T-helper 1 cell treated with Interleukin-12 subunit alpha and Interleukin-12 subunit beta and Interleukin-4 antibody, amounts not matched to agents 30 ng/mL and 1 ng/mL, for 36 hours (primary cell): Measurements from ENCODE around the gene ARHGEF10L. TPM values are rescaled to one million over a fixed set of nuclear protein-coding genes. Genes with fewer than 3 reads are reported as not detected.

Experiments
- intact Hi-C: fragments of 100-400 bp; cut with micrococcal nuclease; formaldehyde crosslinking; loops from one replicate; pipeline ENCODE4 v1.15.1; 2024
- total RNA-seq: library from RNA; stranded (reverse); gene quantifications from 2 replicates; pipeline ENCODE4 v1.2.3, GENCODE V29; 2022

The ARHGEF10L gene
- total RNA-seq, 1 donor from 2014 or later: not detected

DNA sequence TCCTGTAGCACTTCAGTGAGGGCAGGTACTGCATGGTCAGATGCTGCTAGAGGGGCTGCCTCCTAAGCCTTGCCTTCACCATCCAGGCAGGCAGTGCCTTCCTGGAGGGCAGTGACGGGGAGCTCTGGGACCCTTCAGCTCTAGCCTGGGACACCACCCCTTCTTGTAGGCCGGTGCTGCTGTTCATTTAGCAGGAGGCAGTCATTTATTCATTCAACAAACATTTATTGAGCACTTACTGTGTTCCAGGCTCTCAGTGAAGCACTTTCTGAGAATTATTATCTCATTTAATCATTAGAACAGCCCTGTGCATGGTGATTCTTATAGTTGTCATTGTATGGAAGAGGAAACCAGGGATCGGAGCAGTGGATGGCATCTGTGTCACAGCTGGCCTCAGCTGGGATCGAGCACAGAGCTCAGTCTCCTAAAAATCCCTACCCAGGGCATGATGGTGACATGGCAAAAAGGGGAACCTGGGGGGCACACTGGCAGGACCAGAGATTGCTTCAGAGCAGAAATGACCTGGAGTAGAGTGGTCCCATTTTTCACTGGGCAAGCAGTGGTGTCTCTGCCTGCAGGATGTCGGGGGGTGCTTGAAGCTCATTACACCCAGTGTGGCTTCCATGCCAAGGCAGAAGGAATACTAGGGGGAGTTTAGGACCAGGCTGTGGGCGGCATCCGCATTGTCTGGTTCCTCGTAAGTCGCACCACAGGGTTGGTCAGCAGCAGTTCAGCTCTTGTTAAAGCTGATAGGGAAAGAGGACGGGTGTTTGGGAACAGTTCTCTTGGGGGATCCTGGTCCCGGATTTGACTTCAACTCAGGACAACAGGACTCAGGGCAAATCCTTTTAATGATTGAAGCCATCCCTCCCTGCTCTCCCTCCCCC is 28.8 kb downstream of the ARHGEF10L start:
- intact Hi-C loops: no loop called here

DNA sequence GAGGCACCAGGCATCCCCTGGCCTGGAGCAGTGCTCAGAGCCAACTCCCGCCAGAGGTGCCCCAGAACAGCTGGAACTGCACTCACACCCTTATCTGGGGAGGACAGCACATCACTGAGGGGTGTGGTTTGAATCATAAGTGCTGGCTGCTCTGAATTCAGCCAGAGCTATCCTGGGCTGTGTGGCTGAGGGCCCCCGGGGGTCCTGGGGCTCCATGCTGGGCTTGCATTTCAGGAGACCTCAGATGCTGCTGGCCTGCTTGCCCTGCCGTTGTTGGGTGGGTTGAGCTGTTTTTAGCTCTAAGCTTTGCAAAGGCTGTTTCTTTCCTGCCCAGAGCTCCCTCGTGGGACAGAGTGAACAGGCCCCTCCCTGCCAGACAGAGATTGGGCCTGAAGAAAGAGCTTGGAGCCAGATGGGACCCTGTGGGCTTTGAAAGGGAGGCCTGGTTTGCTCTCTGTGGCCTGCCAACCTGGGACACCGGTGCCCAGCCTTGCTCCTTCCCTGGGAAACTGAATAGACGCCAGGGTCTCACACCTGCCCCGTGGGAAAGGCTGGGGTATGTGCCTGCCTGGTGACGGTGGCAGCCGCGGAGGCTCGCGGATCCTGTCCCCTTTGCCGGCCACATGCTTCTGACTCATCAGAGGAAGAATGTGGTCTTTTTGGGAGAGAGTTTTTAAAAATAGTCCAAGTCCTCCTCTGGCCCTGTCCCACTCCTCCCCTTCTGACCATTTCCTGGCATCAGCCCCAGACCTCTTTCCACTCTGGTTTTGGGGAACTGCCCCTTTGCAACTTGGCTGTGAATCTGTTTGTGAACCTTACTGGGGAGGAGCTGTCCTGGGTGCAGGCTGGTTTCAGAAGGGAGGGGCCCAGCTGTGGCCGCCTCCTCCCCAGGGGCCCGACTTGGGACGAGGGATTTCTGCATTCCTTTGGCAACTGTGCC is 30.0 kb downstream of the ARHGEF10L start:
- intact Hi-C loops: no loop called here

DNA sequence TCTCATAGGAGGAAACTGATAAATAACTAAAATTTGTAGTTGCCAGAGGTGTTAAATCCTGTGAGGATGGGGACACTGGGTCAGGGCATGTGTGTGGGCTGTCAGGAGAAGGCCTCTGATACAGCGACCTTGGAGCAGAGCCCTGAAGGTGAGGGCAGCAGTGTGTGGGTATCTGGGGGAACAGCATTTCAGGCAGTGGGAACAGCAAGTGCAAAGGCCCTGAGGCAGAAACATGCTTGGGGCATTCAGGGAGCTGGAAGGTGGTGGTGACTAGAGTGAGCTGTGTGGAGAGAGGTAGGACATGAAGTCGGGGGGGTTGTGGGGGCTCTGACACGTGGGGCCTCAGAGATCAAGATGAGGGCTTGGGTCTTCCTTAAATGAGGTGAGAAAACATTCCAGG is 30.7 kb downstream of the ARHGEF10L start:
- intact Hi-C loops: no loop called here

DNA sequence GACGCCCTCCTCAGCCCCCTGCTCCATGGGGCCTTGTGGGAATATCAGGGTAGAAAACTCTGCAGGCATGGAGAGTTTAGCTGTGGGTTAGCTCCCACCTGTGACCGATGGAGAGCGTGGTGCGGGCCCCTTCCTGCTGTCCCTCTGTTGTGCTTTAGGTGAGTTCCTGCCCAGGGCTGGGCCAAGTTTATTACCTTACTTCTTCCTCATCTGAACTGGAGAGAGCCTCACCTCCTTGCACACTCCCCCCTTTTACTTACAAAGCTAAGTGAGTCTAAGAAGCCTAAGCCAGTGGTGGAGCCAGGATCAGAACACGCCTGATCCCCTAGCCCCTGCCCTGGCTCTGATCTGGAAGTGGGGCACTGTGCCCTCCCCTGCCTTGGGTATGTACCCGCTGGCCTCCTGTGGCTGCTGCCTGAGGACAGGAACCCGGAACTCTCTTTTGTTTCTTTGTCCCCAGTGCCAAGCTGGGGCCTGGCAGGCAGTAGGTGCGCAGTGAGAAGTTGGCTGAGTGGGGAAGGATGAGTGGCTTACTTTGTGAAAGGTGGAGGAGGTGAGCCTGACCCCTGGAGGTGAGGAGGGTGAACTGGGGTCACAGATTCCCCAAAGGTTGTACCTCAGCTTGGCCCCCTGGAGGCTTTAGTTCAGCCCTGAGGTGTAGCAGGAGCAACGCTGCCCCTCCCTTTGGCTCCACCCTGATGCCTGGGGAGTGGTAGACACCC is 32.9 kb downstream of the ARHGEF10L start:
- intact Hi-C loops: no loop called here

DNA sequence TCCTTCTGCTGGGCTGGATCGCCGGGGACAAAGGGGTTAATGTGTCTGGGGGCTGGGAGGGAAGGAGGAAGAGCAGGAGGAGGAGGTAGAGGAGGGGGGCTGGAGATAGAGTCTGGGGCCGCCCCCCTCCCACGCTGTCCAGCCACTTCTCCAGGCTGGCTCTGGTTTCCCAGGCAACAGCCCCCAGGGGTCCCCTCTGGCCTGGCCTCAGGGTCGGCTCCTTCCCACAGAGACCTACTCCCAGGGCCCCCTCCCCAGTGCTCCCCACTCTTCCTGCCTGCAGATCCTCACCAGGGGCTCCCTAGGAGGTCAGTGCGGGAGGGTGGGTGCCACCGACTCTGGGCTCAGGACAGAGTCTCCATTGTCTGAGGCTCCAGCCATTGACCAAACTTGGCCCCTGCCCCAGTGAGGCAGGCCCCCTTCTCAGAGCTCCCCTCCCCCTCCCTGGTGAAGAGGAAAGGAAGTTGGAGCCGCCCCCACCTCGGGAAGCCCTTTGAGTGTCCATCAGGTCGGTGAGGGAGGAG is 34.1 kb downstream of the ARHGEF10L start:
- intact Hi-C loops: no loop called here

DNA sequence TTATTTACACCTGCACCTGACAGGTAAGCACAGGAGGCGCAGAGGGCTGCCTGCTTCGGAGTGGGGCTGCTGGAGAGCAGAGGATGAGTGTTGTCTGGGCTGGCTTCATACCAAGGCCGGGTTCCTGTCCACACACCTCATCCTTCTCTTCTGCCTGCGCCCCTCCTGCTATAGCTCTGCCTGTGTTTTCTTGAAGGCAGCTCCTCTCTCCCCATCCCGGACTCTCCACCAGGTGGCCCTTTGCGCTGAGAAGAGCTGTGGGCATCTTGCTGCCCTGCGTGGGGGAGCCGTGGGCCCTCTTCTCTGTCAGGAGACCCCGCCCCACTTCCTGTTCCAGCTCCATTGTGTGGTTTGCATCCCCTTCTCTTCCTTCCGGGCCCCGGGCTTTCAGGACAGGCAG is 35.0 kb downstream of the ARHGEF10L start:
- intact Hi-C loops: no loop called here

DNA sequence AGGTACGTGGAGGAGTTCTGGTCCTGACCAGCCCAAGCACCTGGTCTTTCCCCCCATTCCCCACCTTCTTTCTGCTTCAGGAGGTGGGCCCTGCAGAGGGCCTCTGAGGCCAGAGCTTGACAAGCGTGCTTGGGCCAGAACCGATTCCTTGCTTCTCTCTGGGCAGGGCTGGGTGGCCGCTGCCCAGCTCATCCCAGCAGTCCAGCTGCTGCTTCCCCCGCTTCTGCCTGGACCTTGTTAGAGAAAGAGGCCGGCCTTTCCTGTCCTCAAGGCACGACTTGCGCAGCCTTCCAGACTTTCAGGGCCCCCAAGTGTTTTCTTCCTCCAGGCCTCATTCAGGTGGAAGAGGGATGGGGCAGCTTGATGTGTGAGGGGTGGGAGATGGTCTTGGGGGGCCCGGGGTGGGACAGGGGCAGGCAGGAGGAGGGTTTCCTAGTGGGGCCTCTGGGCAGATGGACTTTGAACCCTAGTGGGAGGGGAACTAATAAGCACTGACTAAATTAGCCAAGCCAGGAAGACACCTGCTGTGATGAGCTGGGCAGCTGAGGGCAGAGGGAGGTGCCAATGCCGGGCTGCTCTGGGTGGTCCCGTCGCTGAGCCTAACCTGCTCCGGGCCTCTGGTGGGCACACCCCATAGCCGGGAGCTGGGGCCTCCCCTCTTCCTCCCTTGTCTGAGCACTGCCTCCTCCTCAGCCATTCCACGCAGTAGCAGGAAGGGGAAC is 36.5 kb downstream of the ARHGEF10L start:
- intact Hi-C loops: no loop called here

DNA sequence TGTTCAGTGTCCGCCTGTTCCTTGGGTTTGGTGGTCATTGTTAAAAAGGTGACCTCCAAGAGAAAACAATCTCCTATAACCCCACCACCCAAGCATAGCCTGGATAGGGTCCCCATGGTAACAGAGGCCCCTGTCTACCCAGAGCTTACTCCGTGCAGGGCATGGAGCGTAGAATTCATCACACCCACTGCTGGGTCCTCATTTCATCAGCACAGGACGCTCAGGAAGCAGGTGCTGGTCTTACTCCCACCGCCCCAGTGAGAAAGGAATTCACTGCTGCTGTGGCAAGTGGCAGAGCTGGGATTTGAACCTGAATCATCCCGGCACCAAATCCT is 37.0 kb downstream of the ARHGEF10L start:
- intact Hi-C loops: no loop called here

DNA sequence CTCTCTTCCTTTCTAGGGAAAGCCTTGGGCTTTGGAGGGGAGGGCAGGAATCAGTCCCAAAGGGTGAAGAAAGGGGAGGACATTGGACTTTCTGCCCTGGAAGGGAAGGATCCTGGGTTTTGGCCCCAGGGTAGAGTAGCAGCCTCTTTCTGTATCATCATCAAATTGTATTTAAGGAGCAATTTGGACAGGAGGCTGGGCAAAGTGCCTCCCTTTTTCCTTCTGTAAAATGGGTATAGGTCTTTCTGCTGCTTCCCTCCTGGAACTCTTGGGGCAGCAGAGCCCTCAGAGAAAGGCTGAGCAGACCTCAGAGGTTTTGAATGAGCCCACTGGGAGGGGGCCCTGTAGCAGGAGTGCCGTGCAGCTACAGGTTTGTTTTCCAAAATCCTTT is 38.4 kb downstream of the ARHGEF10L start:
- intact Hi-C loops: no loop called here

DNA sequence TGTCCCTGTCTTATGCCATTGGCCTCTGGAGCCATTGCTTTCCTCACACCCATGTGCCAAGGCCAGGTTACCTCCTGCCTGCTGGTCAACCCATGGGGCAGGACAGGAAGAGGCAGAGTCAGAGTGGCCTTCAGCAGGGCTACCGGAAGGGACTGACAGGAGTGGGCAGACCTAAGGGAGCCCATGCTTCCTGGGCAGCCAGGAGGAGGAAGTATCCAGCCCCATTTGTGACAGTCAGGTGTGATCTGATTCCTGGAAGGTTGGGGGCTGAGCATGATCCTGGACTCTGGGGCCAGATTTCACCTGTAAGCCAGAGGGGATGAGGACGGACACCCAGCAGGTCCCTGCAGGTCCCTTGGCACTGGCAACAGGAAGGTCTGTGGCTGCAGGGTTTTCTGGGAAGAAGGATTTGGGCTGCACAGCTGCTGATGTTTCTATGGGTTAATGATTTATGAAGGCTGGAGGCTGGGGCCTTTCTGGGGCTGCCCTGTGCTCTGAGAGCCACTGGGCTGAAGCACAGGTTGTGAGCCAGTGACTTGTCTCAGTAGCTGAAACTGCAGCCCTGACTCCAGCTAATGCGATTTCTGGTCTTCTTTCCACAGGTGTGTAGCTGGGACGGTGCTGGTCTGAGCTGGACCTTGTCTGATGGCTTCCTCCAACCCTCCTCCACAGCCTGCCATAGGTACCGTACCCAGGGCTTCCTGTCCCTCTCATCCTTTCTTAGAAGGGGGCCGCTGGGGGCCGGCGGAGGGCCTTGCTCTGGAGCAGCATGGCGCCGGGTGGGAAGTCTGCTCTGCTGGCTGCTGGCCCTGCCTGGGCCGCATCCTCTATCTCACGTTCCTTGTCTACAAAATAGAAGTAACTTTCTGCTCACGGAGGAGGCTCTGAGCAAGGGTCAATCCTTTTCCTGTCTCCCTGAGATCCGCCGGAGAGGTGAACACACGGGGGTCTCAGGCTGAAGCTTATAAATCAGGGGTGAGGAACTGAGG is 40.7 kb downstream of the ARHGEF10L start:
- intact Hi-C loops: no loop called here

DNA sequence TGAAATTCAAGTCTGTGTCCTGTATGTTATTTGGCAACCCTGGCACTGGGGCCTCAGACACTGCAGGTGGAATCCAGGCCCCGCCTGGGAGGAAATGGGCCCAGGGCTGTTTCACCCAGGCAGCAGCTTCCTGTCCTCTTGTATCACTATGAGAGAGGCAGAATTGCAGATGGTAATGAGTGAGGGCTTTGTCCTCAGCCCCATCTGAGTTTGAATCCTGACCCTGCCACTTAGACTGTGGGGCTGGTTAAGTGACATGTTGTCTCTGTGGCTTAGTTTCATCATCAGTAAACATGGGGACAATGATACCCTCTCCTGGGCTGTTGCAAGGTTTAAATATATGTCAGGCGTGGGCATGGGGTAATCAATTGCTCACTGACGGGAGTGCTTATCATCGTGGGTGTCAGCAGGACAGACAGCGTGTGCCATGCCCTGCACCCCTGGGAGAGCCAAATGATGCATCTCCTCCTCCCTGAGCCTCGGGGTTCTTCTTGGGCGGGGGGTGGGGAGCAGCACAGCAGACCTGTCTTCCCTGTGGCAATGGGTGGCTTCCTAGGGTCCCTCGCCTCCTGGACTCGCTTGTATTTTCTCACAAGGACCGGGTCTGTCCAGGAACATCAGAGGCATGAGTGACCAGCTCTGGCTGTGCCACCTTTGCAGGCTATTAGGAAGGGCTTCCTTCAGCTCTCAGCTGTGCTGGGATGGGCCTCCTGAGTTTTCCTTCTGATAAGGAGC is 42.1 kb downstream of the ARHGEF10L start:
- intact Hi-C loops: no loop called here

DNA sequence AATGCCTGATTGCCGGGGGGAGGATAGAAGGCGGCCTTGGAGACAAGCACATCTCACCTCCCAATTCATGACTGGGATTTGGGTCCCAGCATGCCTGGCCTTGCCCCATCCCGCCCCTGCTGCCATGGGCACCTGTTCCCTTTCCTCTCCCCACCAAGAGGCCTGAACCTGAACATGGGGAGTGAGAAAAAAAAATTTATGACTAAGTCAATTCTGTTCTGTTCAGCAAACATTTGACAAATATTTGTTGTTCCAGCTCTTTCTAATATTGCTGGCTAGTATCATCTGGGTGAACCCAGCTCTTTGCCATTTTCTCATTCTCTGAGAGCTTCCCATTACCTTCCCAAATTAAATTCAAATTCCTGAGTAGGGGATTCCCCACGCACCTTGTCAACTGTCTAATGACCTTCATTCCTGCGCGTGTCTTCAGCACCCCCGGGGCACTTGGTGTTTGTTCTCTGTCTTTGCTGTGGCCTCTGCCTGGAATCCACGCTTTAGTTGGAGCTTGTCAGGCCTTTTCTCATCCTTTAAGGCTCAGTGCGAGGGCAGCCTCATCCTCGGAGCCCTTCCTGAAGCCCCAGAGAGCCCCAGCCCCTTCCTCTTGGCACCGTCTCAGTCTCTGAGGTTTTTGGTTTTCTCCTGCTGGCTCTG is 42.8 kb downstream of the ARHGEF10L start:
- intact Hi-C loops: no loop called here

DNA sequence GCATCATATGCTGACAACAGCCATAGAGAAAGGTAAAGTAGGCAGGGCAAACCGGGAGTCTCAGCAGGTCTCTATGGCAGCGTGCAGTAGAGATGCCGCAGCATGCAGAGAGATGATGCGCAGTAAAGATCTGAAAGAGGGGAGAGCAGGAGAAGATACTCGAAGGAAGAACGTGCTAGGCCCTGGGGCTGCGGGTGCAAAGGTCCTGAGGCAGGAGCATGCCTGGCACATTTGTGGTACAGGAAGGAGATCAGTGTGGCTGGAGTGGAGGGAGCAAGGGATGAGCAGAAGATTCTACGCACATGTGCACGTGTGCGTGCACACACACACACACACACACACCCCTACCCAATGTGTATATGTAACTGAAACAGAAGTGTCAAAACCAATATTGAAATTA is 45.0 kb downstream of the ARHGEF10L start:
- intact Hi-C loops: no loop called here

DNA sequence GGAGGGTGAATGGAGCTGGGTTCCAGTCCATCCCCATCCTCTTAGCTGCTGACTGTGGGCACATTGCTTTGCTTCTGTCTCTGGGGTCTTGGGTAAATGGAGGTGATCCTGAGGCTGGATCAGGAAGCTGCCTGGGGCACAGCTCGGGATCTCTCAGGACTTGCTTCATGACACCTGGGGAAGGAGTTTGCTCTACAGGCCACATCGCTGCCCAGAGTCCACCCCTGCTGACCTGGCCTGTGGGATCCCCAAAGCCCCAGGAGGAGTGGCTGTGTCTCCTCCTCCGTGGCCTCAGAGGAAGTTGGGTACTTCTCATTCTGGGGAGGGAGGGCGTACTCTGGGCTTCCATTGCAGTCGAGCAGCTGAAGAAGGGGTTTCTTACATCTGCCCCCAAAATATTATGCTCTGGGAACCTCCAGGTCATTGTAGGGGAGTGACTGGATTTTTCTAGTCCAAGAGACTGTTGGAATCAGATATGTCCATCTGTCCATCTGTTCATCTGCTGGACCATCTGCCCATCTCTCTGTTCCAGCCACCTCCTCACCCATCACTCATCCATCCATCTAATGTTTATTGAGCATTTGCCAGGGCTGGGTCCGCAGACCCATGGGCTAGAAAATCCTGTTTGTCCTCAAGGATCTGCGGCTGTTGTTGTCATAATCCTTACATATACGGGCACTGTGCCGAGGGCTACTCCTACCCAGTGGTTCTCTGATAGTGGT is 45.9 kb downstream of the ARHGEF10L start:
- intact Hi-C loops: no loop called here

DNA sequence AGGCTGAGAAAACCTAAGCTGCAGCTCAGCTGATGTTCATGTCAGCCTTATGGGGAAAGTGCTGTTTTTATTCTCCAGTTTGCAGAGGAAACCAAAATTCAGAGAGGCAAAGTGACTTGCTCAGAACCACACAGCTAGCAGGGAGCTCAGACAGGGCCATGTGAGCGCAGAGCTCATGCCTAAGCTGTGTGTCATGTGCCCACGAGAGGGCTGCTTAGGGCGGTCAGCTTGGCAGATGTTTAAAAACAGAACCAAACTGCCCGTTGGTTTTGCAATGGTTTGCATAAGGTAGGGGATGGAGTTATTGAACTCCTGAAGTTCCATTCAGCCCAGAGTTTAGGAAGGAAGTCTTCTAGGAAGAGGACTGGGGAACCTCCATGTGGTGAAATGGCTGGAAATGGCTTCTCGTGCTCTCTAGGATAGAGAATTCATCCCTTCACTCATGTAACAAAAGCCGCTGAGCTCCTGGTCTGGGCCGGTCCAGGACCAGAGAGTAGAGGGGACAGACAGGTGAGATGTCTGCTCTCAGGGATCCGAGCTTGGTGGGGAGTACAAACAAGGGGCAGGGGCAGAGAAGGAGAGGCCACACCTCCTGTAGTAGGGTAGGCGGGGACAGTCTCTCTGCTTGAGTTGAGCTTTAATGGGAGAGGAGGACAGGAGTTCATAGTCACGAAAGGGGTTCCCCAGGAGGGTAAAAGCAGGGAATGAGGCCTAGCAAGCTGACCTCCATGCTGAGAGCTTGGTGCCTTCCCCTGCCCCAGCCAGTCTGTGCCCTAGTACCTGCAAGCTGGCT is 46.9 kb downstream of the ARHGEF10L start:
- intact Hi-C loops: no loop called here

DNA sequence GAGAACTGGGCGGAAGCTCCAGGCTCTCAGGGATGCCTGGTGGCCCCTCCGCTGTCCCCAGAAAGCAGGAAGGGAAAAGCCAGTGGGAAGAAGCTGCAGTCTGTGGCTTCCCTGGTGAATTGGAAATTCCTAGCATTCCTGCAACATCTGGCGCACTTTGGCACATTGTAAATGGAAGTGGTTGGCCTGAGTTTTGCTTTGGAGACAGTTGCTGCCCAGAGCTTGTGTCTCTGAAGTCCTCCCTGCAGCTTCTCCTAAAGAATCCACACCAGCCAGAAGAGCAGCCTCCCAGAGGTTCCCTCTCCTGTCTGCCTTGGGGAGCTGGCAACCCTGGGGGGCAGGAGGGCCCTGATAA is 48.2 kb downstream of the ARHGEF10L start:
- intact Hi-C loops: no loop called here
